ENCODE data around the gene TRIM75. TPM values are rescaled to one million over a fixed set of nuclear protein-coding genes. Genes with fewer than 3 reads are reported as not detected.
"Not testable (repeated sequence)": the region's sequence is repeated elsewhere in the genome, so short reads cannot be mapped to it uniquely, and the experiment has no call there.

Gene TRIM75
- not detected in 2 replicates for total RNA-seq

DNA sequence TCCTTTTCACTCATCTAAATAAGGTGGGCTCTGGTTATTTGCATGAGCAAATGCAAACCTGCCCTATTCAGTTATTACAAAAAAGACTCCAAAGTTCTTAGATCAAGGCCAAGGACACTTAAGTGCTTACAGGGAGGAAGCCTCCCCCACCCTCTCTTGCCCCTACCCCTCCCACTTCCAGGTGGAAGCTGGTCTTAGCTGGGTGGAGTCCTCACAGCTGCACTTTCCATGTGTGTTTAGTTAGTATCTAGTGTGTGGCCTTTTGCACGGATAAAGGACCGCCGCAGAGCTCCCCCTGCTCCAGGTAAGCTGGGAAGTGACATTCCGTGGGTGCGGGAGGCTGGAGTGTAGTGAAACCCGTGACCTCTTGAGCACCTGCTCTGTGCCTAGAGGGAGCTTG is at the start of gene TRIM75:
Gene TRIM75 (plus strand): TSS at position 222 of the 400 bp plus-strand sequence. CDS start 5,282 bp downstream, outside the sequence.
- no peak for DNase-seq (ENCODE audit: low read depth, low spot score)

DNA sequence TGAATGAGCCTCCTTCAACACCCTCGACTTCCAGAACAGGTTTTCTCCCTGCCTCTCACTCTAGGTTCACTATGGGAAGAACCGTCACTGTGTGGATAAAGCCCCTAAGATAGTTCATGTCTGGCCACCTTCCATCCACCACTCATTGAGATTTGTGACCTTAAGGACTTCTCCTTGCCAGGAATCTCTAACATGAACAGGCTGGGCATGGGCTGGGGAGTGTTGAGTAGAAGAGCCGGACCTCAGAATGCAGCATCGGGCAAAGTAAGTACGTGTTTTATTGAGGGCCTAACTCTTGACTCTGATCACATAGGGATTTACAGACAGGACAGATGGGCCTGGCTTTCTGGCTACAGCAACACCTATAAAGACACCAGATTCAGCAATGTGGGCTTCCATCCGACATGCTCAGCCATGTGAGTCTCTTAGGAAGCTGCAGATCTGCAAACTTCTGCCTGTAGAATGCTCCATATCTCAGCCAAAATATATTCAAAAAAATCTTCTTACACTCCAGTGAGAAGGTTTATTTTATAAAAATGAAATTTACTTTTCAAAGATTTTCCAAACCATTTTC is 48.2 kb upstream of the TRIM75 start:
- DNase-seq (ENCODE audit: low read depth, low spot score) = no peak

DNA sequence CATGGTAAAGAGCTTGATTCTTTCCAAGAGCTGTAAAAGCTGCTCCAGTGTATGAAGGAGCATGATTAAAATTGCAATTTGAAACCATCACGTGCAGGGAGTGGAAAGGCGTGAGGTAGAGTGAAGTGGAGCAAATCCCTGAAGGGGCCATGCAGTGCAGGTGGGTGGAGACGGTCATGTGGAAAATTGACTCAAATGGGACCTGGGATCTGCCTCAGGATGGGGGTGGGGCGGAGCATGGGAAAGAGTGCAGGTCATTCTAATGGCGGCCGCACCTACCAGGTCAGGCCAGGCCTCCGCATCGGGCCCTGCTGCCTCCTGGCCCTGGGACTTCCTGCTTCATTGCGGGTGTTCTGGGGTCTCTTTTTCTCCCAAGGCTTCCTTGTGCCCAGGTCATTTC is 47.2 kb upstream of the TRIM75 start:
- no peak for DNase-seq (ENCODE audit: low read depth, low spot score)

DNA sequence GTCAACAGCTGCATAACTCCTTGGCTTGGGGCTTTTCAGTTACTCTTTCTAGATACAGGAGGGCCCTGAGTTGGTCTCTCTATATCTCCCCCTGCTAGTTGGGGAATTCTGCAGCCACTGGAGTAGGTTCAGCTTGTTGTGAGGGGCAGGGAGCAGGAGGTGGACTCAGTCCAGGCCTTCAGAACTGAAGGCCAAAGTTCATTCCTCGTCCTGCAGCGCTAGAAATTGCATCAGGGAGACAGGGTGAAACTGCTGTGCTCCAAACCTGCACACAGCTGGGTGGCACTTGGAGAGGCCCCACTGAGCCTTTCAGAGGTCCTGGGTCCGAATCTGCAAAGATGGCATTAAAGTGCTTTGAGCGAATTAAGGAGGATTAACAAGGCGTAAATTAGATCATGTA is 46.8 kb upstream of the TRIM75 start:
- DNase-seq (ENCODE audit: low read depth, low spot score) = no peak

DNA sequence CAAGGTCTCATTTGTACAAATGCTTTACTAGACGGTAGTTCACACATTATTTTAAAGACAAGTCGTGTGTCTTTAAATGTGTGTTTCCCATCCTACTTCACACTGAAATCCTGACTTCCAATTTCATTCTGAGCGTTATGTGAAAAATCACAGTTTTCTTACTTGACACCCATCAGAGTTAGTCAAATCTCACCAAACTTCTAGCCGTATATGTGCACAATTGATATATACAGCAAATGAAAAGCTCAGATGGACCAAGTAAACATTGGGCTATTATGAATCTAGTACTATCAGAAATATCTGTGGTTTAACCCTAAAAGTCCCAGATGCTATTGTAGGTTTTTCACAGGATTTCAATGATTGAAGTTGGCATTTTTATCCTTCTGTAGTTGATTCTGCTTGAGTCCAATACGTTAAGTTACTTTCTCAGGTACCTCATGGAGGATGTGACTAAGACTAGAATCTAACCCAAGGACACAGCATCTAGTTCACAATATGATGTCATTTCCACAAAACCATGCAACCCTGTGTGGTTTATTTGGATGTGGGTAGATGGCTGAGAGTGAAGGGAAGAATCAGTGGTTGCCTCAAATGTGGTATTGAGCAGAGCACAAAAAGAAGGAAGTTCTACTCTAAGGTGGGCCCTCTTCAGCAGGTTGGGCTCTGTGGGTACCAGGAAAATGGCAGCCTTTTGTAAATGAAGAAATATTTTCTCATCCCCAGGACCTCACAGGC is 44.0 kb upstream of the TRIM75 start:
- DNase-seq (ENCODE audit: low read depth, low spot score) = no peak

DNA sequence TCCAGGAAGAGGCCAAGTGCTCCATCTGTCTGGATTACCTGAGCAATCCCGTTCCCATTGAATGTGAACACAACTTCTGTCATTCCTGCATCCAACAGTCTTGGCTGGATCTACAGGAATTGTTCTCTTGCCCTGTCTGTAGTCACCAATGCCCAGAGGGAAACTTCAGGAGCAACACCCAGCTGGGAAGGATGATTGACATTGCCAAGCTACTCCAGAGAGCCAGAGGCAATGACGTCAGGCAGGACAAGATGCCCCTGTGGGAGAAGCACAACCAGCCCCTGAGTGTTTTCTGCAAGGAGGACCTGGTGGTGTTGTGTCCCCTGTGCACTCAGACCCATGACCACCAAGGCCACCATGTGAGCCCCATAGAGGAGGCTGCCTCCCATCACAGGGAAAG is 43.2 kb upstream of the TRIM75 start:
- DNase-seq (ENCODE audit: low read depth, low spot score) = no peak

DNA sequence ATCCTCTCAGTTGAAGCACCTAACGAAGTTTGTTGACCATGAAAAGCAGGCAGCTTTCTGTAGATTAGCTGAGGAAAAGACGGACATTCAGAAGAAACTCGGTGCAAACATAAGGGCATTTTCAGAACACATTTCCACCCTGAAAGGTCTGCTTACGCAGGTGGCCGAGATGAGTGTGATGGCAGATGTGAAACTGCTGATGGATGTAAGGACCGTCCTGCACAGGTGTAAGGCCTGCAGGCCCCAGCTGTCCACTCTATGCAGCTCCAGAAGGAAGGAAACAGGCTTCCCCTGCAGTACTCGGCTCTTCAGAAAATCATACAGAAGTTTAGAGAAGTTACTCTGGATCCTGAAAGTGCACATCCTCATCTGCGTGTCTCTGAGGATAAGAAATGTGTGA is 42.7 kb upstream of the TRIM75 start:
- no peak for DNase-seq (ENCODE audit: low read depth, low spot score)

DNA sequence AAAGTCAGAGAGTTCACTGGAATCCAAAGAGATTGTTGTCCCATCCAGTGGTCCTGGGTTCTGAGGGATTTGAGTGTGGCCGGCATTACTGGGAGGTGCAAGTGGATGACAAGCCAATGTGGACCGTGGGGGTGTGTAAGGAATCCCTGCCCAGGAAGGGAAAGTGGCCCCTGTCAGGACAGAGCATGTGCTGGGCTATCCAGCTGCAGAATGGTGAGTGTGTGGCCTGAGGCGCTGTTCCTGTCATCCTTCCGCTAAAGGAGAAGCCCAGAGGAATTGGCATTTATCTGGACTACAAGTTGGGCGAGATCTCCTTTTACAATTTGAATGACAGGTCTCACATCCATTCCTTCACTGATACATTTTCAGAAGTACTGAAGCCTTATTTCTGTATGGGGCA is 42.3 kb upstream of the TRIM75 start:
- no peak for DNase-seq (ENCODE audit: low read depth, low spot score)

DNA sequence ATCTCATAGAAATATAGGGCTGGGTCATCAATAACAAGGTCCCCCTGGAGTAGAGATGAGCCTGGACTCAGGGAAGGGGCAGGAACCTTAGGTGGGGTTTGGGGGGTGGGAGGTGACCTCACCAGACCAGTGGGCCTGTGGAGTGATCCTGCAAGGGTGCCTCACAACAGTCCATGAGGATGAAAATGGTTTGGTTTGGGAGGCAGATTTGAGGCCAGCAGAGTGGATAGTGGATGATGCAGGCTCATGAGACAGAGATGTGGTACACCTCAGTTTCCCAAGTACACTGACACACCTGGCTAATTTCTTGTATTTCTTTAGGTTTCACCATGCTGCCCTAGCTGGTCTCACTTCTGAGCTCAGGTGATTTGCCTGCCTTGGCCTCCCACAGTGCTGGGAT is 40.0 kb upstream of the TRIM75 start:
- no peak for DNase-seq (ENCODE audit: low read depth, low spot score)

DNA sequence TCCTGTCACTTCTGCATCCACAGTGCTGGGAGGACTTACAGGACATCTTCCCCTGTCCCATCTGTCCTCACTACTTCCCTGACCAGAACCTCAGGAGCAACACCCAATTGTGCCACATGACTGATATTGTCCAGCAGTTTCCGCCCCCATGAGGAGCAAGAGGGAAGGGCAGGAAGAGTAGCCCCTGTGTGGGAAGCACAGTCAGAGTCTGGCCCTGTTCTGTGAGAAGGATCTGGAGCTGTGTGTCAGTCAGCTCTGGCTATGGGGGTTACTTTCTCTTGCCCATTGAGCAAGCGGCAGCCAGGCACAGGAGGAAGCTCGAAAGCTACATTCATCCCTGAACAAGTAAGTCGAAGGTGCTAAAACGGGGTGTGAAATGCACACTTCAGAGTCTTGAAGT is 36.7 kb upstream of the TRIM75 start:
- no peak for DNase-seq (ENCODE audit: low read depth, low spot score)

DNA sequence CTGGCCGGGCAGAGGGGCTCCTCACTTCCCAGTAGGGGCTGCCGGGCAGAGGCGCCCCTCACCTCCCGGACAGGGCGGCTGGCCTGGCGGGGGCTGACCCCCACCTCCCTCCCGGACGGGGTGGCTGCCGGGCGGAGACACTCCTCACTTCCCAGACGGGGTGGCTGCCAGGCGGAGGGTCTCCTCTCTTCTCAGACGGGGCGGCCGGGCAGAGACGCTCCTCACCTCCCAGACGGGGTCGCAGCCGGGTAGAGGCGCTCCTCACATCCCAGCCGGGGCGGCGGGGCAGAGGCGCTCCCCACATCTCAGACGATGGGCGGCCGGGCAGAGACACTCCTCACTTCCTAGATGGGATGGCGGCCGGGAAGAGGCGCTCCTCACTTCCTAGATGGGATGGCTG is 33.7 kb upstream of the TRIM75 start:
- not testable (repeated sequence) for DNase-seq (ENCODE audit: low read depth, low spot score)

DNA sequence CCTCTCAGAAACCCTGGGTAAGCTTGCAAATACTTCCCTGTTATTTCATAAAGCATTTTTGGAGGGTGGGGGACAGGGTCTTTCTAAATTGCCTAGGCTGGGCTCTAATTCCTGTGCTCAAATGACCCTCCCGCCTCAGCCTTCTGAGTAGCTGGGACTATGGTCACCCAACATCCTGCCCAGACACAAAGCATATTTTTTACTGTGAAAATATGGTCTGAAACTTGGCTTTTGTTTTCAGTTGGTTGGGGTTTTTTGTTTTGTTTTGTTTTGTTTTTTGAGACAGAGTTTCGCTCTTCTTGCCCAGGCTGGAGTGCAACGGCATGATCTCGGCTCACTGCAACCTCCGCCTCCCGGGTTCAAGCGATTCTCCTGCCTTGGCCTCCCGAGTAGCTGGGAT is 27.9 kb upstream of the TRIM75 start:
- DNase-seq (ENCODE audit: low read depth, low spot score) = not testable (repeated sequence)

DNA sequence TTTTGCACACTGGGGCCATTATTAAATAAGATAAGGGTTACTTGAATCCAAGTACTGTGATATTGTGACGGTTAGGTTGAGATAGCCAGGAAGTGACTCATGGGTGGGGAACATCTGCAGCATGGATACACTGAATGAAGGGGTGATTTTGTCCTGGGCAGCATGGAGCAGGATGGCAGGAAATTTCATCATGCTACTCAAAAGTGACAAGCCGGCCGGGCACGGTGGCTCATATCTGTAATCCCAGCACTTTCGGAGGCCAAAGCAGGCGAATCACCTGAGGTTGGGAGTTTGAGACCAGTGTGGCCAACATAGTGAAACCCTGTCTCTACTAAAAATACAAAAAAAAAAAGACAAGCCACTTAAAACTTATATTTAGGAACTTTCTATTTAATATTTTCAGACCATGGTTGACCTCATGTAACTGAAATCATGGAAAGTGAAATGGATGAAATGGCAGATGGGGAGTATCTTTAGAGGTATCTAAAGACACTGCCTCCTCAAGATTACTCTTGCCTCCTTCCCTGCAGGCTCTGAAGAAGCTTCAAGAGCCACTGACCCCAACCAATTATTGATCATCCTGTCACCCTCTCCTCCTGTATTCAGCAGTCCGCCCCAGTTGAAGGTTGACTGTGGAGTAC is 25.8 kb upstream of the TRIM75 start:
- DNase-seq (ENCODE audit: low read depth, low spot score) = no peak

DNA sequence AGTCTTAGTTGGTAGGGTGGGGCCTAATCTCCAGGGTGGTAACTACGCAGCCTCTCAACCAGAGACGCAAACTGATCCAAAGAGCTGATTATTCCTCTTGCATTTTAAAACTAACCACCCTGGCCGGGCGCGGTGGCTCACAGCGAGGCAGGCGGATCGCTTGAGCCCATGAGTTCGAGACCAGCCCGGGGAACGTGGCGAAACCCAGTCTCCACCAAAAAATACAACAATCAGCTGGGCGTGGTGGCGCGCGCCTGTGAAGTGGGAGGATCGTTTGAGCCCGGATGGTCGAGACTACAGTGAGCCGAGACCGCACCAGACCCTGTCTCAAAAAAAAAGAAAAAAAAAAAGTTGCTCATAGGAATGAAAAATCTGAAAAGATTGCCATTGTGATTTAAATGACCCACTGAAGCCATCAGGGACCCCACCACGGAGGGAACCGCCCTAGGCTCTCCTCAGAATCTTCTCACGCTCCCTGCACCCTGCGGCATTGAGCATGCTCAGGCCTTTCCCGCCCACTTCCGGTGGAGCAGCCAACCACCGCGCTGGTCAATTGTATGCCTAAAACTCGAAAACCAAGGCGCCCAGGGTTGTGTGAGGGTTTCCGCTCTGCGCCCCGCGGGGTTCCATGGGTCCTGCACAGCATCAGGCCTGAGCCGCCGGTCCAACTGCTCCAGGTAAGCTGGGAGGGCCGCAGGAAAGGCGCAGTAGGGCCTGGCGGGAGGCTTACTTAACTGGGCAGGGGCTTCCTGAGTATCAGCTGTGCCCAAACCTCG is 22.0 kb upstream of the TRIM75 start, which contains the start of gene TRIM60:
Gene TRIM60 (plus strand): TSS at position 564 of the 776 bp plus-strand sequence. CDS start 8,074 bp downstream, outside the sequence.
- no peak for DNase-seq (ENCODE audit: low read depth, low spot score)

DNA sequence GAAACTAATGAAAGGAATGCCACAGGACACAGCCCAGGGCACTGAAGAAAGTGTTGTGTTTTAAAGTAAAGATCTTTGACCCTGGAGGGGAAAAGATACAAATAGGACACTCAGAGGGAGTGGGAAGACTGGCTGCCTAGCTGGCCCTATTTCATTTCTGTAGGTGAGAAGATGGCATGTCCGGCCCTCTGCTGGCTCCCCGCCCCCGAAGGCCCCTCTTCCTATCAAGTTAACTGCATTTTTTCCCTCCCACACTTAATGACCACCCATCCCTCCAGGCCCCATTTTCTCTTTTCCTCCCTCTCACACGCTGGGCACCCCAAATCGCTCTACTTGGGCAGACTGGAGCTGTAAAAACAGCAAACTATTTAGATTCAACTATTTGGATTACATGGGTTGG is 5.5 kb upstream of the TRIM75 start:
- no peak for DNase-seq (ENCODE audit: low read depth, low spot score)

DNA sequence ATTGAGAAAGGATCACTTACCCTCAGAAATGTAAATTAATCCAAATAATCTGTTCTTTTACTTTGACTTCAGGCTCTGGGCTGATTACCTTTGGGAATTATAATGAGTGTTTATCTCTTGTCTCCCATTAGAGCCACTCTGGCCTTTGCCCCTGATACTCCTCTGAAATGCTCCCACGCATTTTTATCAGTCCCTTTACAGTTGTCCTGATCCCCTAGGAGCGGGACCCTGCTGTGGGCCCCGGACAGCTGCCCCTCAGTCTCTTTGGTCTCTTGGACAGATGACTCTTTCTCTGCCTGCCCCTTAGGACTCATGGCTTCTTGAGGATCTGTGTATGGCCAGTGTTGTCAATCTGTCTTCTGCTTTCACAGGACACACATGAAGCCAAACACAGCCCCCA is 1.0 kb upstream of the TRIM75 start:
- DNase-seq (ENCODE audit: low read depth, low spot score) = no peak

DNA sequence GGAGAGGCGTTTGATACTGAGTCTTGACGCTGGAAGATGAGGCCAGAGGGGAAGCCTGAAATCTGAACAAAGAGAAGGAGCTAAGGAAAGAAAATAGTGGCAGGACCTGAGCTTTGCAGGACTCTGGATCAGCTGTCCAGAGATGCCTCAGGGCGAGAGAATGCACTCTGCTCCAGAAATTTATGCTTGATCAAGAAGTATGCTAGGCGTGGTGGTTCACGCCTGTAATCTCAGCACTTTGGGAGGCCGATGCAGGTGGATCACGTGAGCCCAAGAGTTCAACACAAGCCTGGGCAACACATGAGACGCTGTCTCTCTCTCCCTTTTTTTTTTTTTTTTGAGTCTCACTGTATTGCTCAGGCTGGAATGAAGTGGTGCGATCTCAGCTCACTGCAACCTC is 1.9 kb downstream of the TRIM75 start:
- DNase-seq (ENCODE audit: low read depth, low spot score) = no peak

DNA sequence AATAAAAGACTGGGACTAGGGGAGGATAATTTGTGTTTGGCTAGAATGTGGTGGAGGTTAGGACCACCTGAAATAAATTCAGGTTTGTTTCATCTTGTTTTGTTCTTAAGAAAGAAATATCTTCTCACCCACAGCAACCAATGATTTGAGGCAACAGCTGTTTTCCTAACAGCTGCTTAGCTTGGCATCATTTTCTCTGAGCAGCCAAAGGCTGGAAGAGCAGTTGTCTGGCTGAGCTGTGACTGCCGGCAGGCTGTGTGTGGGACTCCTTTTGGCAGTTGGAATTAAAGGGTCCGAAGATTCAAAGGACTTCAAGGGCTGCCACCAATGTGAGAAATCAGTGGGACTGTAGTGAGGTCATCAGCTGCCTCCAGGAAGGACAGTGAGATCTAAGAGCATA is 5.0 kb downstream of the TRIM75 start:
- DNase-seq (ENCODE audit: low read depth, low spot score) = no peak

DNA sequence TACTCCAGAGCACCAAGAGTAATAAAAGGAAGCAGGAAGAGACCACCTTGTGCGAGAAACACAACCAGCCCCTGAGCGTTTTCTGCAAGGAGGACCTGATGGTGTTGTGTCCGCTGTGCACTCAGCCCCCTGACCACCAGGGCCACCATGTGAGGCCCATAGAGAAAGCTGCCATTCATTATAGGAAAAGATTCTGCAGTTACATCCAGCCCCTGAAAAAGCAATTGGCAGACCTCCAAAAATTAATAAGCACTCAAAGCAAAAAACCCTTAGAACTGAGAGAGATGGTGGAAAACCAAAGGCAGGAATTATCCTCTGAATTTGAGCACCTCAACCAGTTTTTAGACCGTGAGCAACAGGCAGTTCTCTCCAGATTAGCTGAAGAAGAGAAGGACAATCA is 5.7 kb downstream of the TRIM75 start:
- DNase-seq (ENCODE audit: low read depth, low spot score) = no peak

DNA sequence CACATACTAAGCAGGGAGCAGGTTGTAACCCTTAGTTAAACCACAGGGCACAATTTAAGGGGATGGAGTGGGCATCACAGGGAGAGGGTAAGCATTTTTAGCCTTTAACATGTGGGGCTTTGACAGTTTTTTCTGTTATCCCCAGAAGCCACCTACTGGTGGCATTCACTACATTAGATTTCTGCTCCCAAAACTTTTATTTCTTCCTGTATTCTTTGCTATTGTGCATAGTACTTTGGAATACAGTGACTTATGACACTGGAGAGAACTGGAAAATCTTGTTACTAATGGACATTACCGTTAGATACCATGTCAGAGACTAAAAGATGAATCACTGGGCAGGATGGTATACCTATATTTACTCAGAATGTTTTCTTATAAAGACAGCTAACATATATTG is 7.3 kb downstream of the TRIM75 start:
- no peak for DNase-seq (ENCODE audit: low read depth, low spot score)

DNA sequence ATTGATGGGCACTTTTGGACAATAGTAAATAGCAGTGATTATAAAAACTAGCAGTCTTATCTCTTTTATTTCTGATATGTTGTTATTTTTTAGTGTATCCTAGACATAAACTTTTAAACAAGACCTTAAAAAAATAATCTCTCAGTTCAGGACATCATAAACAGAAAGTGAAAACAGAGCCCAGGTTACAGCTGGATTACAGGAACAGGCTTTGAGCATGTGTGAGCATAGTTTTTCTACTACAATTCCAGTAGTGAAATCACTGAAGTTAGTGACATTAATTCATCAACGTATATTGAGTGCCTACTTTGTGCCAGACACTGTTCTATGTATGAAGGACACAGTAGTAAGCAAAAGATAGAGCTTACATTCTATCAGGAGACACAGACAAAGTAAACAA is 16.9 kb downstream of the TRIM75 start:
- DNase-seq (ENCODE audit: low read depth, low spot score) = no peak

DNA sequence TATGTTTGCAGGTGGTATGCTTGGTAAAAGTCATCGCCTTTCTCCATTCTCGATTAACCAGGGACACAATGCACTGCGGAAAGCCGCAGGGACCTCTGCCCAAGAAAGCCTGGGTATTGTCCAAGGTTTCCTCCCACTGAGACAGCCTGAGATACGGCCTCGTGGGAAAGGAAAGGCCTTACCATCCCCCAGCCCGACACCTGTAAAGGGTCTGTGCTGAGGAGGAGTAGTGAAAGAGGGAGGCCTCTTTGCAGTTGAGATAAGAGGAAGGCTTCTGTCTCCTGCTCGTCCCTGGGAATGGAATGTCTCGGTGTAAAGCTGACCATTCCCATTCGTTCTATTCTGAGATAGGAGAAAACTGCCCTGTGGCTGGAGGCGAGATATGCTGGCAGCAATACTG is 19.7 kb downstream of the TRIM75 start:
- not testable (repeated sequence) for DNase-seq (ENCODE audit: low read depth, low spot score)

Measured in pulmonary artery endothelial cell (primary cell).